Measurements from ENCODE around the gene RHBDF1. TPM values are rescaled to one million over a fixed set of nuclear protein-coding genes. Genes with fewer than 3 reads are reported as not detected.

The RHBDF1 gene
- total and polyA plus RNA-seq, 9 of the 15 experiments (the other 6 are each of a cell fraction or from before 2014, with no cell fraction given), result 1.0 to 8.2 (median 4.2) TPM

DNA sequence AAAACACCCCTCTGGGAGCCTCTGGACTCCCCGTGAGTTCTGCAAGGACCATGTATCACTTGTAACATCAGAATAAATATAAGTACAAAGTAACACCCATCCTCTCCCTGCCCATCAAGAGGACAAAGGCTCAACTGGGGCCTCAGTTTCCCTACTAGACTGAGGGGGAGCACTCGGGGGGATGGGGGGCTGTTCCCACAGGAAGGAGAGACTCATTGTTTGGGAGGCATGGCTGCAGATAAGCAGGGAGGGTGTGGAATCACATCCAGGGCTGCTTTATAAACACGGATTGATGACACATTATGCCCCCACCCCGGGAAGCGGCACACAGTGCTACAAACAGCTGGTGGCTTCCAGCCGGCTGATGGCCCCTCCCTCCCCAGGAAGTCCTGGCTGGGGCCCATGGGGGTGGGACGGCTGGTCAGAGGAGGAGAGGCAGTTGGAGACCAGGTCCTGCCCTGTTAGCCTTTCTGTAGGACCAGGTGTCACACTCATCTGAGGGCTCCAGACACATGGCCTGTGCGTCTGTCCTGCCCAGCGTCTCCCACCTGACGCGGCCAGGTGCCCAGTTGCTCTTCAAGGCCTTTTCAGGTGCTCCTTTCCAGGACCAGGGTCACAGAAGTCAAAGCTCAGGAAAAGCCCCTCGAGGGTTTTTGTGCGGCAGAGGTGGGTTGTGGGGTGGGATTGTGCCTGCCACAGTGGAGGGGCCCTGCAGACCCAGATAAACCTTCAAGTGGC lies 4.3 kb upstream of the RHBDF1 start (continued):
- TF ChIP-seq, protein P1, sequence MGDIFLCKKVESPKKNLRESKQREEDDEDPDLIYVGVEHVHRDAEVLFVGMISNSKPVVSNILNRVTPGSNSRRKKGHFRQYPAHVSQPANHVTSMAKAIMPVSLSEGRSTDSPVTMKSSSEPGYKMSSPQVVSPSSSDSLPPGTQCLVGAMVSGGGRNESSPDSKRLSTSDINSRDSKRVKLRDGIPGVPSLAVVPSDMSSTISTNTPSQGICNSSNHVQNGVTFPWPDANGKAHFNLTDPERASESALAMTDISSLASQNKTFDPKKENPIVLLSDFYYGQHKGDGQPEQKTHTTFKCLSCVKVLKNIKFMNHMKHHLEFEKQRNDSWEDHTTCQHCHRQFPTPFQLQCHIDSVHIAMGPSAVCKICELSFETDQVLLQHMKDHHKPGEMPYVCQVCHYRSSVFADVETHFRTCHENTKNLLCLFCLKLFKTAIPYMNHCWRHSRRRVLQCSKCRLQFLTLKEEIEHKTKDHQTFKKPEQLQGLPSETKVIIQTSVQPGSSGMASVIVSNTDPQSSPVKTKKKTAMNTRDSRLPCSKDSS (IDR thresholded peaks at IDR 0.05; ENCODE audit: low read depth, partially characterized antibody), result no peak
- TF ChIP-seq NFIX (CRISPR knock-in tag; IDR thresholded peaks at IDR 0.05; ENCODE audit: low read depth) (no peak), RBM34 (IDR thresholded peaks at IDR 0.05; ENCODE audit: borderline replicate concordance, insufficient read depth, low read length) (no peak), ZNF263 (CRISPR knock-in tag; IDR thresholded peaks at IDR 0.05; ENCODE audit: borderline replicate concordance) (no peak), TBL1XR1 (IDR thresholded peaks at IDR 0.05; ENCODE audit: low read length in 2 of 2) (no peak), CTBP1 (IDR thresholded peaks at IDR 0.05; ENCODE audit: borderline replicate concordance) (no peak), NFXL1 (CRISPR knock-in tag; IDR thresholded peaks at IDR 0.05) (no peak), ZNF717 (CRISPR knock-in tag; IDR thresholded peaks at IDR 0.05) (no peak), MECOM (CRISPR knock-in tag; IDR thresholded peaks at IDR 0.05) (no peak), SAFB2 (IDR thresholded peaks at IDR 0.05; ENCODE audit: borderline replicate concordance, low read depth, low read length, severe bottlenecking) (no peak), STAG1 (CRISPR knock-in tag; IDR thresholded peaks at IDR 0.05; ENCODE audit: borderline replicate concordance) (no peak), ZNF445 (CRISPR knock-in tag; IDR thresholded peaks at IDR 0.05; ENCODE audit: low read depth) (no peak), ZNF239 (CRISPR knock-in tag; IDR thresholded peaks at IDR 0.05) (no peak), KDM5B (IDR thresholded peaks at IDR 0.05; ENCODE audit: insufficient replicate concordance, low read depth, low read length) (no peak), ARID2 (IDR thresholded peaks at IDR 0.05) (no peak), RFX7 (CRISPR knock-in tag; IDR thresholded peaks at IDR 0.05) (no peak), STAT5B (CRISPR knock-in tag; IDR thresholded peaks at IDR 0.05) (no peak), POLR2H (tag; IDR thresholded peaks at IDR 0.05; ENCODE audit: low read depth) (no peak), SRSF3 (IDR thresholded peaks at IDR 0.05; ENCODE audit: insufficient read depth, low read length) (no peak), MCM2 (IDR thresholded peaks at IDR 0.05; ENCODE audit: low read depth) (no peak)
- TF ChIP-seq, protein P2, sequence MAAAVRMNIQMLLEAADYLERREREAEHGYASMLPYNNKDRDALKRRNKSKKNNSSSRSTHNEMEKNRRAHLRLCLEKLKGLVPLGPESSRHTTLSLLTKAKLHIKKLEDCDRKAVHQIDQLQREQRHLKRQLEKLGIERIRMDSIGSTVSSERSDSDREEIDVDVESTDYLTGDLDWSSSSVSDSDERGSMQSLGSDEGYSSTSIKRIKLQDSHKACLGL (CRISPR knock-in tag; IDR thresholded peaks at IDR 0.05; ENCODE audit: borderline replicate concordance, poor library complexity, severe bottlenecking), result no peak
- TF ChIP-seq, protein P3, sequence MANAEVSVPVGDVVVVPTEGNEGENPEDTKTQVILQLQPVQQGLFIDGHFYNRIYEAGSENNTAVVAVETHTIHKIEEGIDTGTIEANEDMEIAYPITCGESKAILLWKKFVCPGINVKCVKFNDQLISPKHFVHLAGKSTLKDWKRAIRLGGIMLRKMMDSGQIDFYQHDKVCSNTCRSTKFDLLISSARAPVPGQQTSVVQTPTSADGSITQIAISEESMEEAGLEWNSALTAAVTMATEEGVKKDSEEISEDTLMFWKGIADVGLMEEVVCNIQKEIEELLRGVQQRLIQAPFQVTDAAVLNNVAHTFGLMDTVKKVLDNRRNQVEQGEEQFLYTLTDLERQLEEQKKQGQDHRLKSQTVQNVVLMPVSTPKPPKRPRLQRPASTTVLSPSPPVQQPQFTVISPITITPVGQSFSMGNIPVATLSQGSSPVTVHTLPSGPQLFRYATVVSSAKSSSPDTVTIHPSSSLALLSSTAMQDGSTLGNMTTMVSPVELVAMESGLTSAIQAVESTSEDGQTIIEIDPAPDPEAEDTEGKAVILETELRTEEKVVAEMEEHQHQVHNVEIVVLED (CRISPR knock-in tag; IDR thresholded peaks at IDR 0.05), result no peak
- TF ChIP-seq, protein P4, sequence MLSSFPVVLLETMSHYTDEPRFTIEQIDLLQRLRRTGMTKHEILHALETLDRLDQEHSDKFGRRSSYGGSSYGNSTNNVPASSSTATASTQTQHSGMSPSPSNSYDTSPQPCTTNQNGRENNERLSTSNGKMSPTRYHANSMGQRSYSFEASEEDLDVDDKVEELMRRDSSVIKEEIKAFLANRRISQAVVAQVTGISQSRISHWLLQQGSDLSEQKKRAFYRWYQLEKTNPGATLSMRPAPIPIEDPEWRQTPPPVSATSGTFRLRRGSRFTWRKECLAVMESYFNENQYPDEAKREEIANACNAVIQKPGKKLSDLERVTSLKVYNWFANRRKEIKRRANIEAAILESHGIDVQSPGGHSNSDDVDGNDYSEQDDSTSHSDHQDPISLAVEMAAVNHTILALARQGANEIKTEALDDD (IDR thresholded peaks at IDR 0.05), result no peak
